ENCODE measurements around the gene TAC3.

- TF ChIP-seq, protein P1, sequence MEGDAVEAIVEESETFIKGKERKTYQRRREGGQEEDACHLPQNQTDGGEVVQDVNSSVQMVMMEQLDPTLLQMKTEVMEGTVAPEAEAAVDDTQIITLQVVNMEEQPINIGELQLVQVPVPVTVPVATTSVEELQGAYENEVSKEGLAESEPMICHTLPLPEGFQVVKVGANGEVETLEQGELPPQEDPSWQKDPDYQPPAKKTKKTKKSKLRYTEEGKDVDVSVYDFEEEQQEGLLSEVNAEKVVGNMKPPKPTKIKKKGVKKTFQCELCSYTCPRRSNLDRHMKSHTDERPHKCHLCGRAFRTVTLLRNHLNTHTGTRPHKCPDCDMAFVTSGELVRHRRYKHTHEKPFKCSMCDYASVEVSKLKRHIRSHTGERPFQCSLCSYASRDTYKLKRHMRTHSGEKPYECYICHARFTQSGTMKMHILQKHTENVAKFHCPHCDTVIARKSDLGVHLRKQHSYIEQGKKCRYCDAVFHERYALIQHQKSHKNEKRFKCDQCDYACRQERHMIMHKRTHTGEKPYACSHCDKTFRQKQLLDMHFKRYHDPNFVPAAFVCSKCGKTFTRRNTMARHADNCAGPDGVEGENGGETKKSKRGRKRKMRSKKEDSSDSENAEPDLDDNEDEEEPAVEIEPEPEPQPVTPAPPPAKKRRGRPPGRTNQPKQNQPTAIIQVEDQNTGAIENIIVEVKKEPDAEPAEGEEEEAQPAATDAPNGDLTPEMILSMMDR (IDR thresholded peaks at IDR 0.05; ENCODE audit: insufficient read depth, low read length, poor library complexity, severe bottlenecking), result no peak
- no peak for TF ChIP-seq EZH2phosphoT487 (conservative IDR thresholded peaks at IDR 0.05; ENCODE audit: low read length)
Measured at GRCh38 chr12:57011438-57012424, 4.6 kb downstream of the TAC3 start.
